Panc1 (cell line): Measurements from ENCODE around the gene ACP3.

ENCODE experiments used
- CTCF ChIP-seq: fragments of 450-650 bp; IDR thresholded peaks from 2 replicates; pipeline ENCODE4 v1.5.1; 2017; ENCODE audit warnings: mild to moderate bottlenecking
- POLR2AphosphoS5 ChIP-seq: IDR thresholded peaks from 2 replicates; pipeline ENCODE4 v1.6.1; 2012; ENCODE audit warnings: mild to moderate bottlenecking, low read depth, low read length, moderate library complexity
- REST ChIP-seq, 2 experiments: IDR thresholded peaks; 2 replicates each; pipeline ENCODE4 v1.6.1; 2011 to 2012; ENCODE audit warnings: low read depth in 2 of 2, control low read depth in 1 of 2, low read length in 1 of 2, mild to moderate bottlenecking in 1 of 2, moderate library complexity in 1 of 2; ENCODE audit not compliant: insufficient read depth in 1 of 2
- SIN3A ChIP-seq: IDR thresholded peaks from 2 replicates; pipeline ENCODE4 v1.6.1; 2012; ENCODE audit warnings: low read depth, mild to moderate bottlenecking, low read length, moderate library complexity, borderline replicate concordance; ENCODE audit not compliant: insufficient read depth
- TCF7L2 ChIP-seq: IDR thresholded peaks from 2 replicates; pipeline ENCODE4 v1.6.1; 2011; ENCODE audit warnings: mild to moderate bottlenecking, low read depth, low read length, inconsistent platforms

GRCh38 chr3:132325634-132326033 lies 8.4 kb downstream of the ACP3 start:
- TF ChIP-seq CTCF, result no peak
- TF ChIP-seq REST (IDR thresholded peaks at IDR 0.05; ENCODE audit: insufficient read depth in 1 of 2, low read depth in 2 of 2, low read length in 1 of 2), result no peak
- TF ChIP-seq SIN3A, result no peak
- TF ChIP-seq POLR2AphosphoS5, result no peak
- no peak for TF ChIP-seq TCF7L2
